GM19452 (cell line): Measurements from ENCODE around the gene DEPDC5.
"Not testable (repeated sequence)": the region's sequence is repeated elsewhere in the genome, so short reads cannot be mapped to it uniquely, and the experiment has no call there.

ENCODE experiments used
- ATAC-seq: cut with Tn5 transposase; IDR thresholded peaks from one replicate; pipeline ENCODE4 v1.9.1; 2021; ENCODE audit not compliant: unreplicated experiment

Gene DEPDC5

GRCh38 chr22:31753634-31754501, at the start of gene DEPDC5:
Gene DEPDC5 (plus strand): TSS chr22:31754019. CDS start chr22:31754922, 903 bp downstream.
- peak; percentile 68 for ATAC-seq

GRCh38 chr22:31707519-31707918, 46.3 kb upstream of the DEPDC5 start:
- ATAC-seq: no peak

- not testable (repeated sequence) for ATAC-seq
These were observed 42.6 kb upstream of the DEPDC5 start for GRCh38 chr22:31711226-31711625.

GRCh38 chr22:31715147-31715778, 38.6 kb upstream of the DEPDC5 start:
- no peak for ATAC-seq

- no peak for ATAC-seq
These were observed 33.9 kb upstream of the DEPDC5 start for GRCh38 chr22:31719850-31720471.

GRCh38 chr22:31723723-31724122, 30.1 kb upstream of the DEPDC5 start:
- no peak for ATAC-seq

GRCh38 chr22:31726692-31727091, 27.1 kb upstream of the DEPDC5 start:
- ATAC-seq: no peak

GRCh38 chr22:31728857-31729256, 25.0 kb upstream of the DEPDC5 start:
- no peak for ATAC-seq

GRCh38 chr22:31730344-31730711, 23.5 kb upstream of the DEPDC5 start:
- no peak for ATAC-seq

GRCh38 chr22:31732089-31732829, 21.6 kb upstream of the DEPDC5 start:
- no peak for ATAC-seq

- ATAC-seq: no peak
These were observed 20.2 kb upstream of the DEPDC5 start for GRCh38 chr22:31733580-31734079.

- ATAC-seq: no peak
These were observed 19.3 kb upstream of the DEPDC5 start for GRCh38 chr22:31734512-31734911.

- ATAC-seq: no peak
These were observed 17.4 kb upstream of the DEPDC5 start for GRCh38 chr22:31736458-31736857.

- ATAC-seq: no peak
These were observed 15.9 kb upstream of the DEPDC5 start for GRCh38 chr22:31737932-31738331.

GRCh38 chr22:31738566-31738965, 15.3 kb upstream of the DEPDC5 start:
- no peak for ATAC-seq

GRCh38 chr22:31739795-31740201, 14.0 kb upstream of the DEPDC5 start:
- no peak for ATAC-seq

GRCh38 chr22:31740314-31740713, 13.5 kb upstream of the DEPDC5 start:
- ATAC-seq: not testable (repeated sequence)

- no peak for ATAC-seq
These were observed 11.7 kb upstream of the DEPDC5 start for GRCh38 chr22:31742115-31742514.

GRCh38 chr22:31742682-31743081, 11.1 kb upstream of the DEPDC5 start:
- no peak for ATAC-seq

- no peak for ATAC-seq
These were observed 9.9 kb upstream of the DEPDC5 start for GRCh38 chr22:31743871-31744270.

GRCh38 chr22:31747441-31747840, 6.4 kb upstream of the DEPDC5 start:
- ATAC-seq: no peak
